Smooth muscle cell (in vitro differentiated cells): ENCODE data around the gene COL18A1. TPM values are rescaled to one million over a fixed set of nuclear protein-coding genes. Genes with fewer than 3 reads are reported as not detected.

Experiments
- DNase-seq: peaks from one replicate; lab custom pipeline; 2025; ENCODE audit not compliant: unreplicated experiment; lab: John Stamatoyannopoulos, UW
- H2AFZ ChIP-seq: fragments of 200-600 bp; sonication (generic); 2 replicates; pipeline ENCODE4 v1.6.0; 2016; ENCODE audit warnings: antibody characterized with exemption, low read depth, mild to moderate bottlenecking
- H3F3A ChIP-seq: fragments of 200-600 bp; sonication (generic); 2 replicates; pipeline ENCODE4 v1.6.0; 2017; ENCODE audit warnings: antibody characterized with exemption, low read depth
- H3K27ac ChIP-seq: fragments of 200-600 bp; sonication (generic); 2 replicates; pipeline ENCODE4 v1.5.1; 2016; ENCODE audit warnings: low read depth, mild to moderate bottlenecking
- H3K27me3 ChIP-seq: fragments of 200-600 bp; sonication (generic); 2 replicates; pipeline ENCODE4 v1.6.1; 2016; ENCODE audit warnings: low read depth, mild to moderate bottlenecking
- H3K36me3 ChIP-seq: fragments of 200-600 bp; sonication (generic); 2 replicates; pipeline ENCODE4 v1.5.1; 2016; ENCODE audit warnings: low read depth
- H3K4me1 ChIP-seq: fragments of 200-600 bp; sonication (generic); 2 replicates; pipeline ENCODE4 v1.5.1; 2016; ENCODE audit warnings: low read depth
- H3K4me2 ChIP-seq: fragments of 200-600 bp; sonication (generic); 2 replicates; pipeline ENCODE4 v1.6.0; 2016; ENCODE audit warnings: mild to moderate bottlenecking
- H3K4me3 ChIP-seq: fragments of 200-600 bp; sonication (generic); 2 replicates; pipeline ENCODE4 v1.5.1; 2016; ENCODE audit warnings: mild to moderate bottlenecking
- H3K79me2 ChIP-seq: fragments of 200-600 bp; sonication (generic); 2 replicates; pipeline ENCODE4 v1.6.0; 2016; ENCODE audit warnings: low read depth, mild to moderate bottlenecking
- H3K9ac ChIP-seq: fragments of 200-600 bp; sonication (generic); 2 replicates; pipeline ENCODE4 v1.6.0; 2016; ENCODE audit warnings: low read depth
- H3K9me3 ChIP-seq: fragments of 200-600 bp; sonication (generic); replicated peaks from 2 replicates; pipeline ENCODE4 v1.5.1; 2016; ENCODE audit warnings: low read depth
- H4K20me1 ChIP-seq: fragments of 200-600 bp; sonication (generic); 2 replicates; pipeline ENCODE4 v1.6.0; 2016; ENCODE audit warnings: low read depth
- WGBS: methylation state at CpG from one replicate; pipeline ENCODE4 v1.1.7; 2016; ENCODE audit warnings: low lambda C conversion rate; 5-methylcytosine and 5-hydroxymethylcytosine counted together
- polyA plus RNA-seq: library from polyadenylated mRNA; unstranded; fragments of >200 nt; fragmentation: Nextera tagmentation; extraction: Ambion mirVana; gene quantifications from 2 replicates; pipeline ENCODE4 v1.2.1, GENCODE V29; 2016
- total RNA-seq: library from RNA; depleted of rRNA; stranded (reverse); fragments of >200 nt; gene quantifications from 2 replicates; pipeline ENCODE4 v1.2.3, GENCODE V29; 2014
- TF ChIP-seq, protein P1 (sequence below): fragments of 200-600 bp; sonication (generic); IDR thresholded peaks from 2 replicates; pipeline ENCODE4 v1.5.1; 2017; ENCODE audit warnings: borderline replicate concordance, mild to moderate bottlenecking, antibody characterized with exemption; ENCODE audit not compliant: insufficient read depth, poor library complexity, severe bottlenecking

COL18A1 gene
- total and polyA plus RNA-seq, 2 experiments from 2014 or later: 192 to 485 TPM

DNA sequence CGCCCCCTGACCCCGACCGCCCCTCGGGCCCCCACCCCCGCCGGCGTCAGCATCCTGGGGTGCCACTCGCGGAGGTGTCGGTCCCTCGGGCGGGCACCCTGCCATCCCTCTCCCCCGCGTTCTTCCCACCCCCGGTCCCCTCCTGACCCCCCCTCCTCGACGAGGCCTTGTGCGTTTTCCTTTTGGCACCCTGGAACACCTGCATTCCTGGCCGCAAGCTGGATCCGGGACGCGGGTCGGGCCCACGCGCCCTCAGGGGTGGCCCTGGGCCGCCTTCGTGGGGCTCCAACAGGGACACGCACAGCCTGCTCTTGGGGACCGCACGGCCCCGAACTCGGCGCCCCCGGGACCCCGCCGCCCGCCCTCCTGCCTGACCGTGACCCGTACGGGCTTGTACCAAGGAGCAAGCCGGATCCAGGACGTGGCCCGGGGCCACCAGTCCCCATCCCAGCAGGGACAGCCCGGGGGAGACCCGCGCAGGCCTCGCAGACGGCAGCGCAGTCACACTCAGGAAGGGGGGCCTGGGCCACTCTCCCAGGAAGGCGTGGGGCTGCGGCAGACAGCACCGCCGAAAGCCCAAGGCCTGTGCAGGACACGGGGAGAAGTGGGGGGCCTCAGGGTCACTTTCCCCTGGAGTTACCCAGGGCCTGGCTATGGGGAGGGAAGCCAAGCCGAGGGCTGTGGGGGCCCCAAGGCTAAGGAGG is 137.9 kb downstream of the COL18A1 start:
- TF ChIP-seq, protein P1, sequence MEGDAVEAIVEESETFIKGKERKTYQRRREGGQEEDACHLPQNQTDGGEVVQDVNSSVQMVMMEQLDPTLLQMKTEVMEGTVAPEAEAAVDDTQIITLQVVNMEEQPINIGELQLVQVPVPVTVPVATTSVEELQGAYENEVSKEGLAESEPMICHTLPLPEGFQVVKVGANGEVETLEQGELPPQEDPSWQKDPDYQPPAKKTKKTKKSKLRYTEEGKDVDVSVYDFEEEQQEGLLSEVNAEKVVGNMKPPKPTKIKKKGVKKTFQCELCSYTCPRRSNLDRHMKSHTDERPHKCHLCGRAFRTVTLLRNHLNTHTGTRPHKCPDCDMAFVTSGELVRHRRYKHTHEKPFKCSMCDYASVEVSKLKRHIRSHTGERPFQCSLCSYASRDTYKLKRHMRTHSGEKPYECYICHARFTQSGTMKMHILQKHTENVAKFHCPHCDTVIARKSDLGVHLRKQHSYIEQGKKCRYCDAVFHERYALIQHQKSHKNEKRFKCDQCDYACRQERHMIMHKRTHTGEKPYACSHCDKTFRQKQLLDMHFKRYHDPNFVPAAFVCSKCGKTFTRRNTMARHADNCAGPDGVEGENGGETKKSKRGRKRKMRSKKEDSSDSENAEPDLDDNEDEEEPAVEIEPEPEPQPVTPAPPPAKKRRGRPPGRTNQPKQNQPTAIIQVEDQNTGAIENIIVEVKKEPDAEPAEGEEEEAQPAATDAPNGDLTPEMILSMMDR: no peak
- no peak overlapping the region for H3K9ac ChIP-seq
- 48% methylated on average over 47 of the region's 55 CpGs for WGBS
- peak overlapping the region; percentile 94 for H3K4me2 ChIP-seq
- no peaks in the 10 kb centered on the region for H3K4me1 ChIP-seq
- H3K4me3 ChIP-seq: peak overlapping the region; percentile 86
- DNase-seq: no peak
- no peaks in the 10 kb centered on the region for H3K9me3 ChIP-seq
- no peaks in the 10 kb centered on the region for H3K36me3 ChIP-seq
- no peaks in the 10 kb centered on the region for H4K20me1 ChIP-seq
- H3F3A ChIP-seq: no peaks in the 10 kb centered on the region
- no peak overlapping the region for H2AFZ ChIP-seq
- no peak overlapping the region for H3K27ac ChIP-seq
- H3K79me2 ChIP-seq: no peaks in the 10 kb centered on the region
- no peaks in the 10 kb centered on the region for H3K27me3 ChIP-seq

DNA sequence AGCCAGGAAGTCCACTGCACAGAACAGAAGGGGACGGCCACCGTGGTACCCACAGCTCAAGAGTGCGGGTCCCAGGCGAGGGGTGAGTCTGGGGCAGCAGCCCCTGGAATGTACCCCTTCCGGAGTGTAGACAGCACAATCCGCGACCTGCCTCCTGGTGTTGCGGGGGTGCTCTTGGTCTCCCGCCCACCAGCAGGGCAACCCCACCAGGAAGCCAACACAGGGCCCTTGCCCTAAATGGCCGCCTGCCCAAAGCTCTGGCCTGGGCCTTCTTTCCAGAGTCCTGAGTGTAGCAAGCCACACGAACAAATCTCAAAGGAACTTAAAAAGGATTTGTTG is 138.4 kb downstream of the COL18A1 start:
- no peaks in the 10 kb centered on the region for H3K4me1 ChIP-seq
- H3K79me2 ChIP-seq: no peaks in the 10 kb centered on the region
- no peak for DNase-seq
- H3K36me3 ChIP-seq: no peaks in the 10 kb centered on the region
- no peak overlapping the region for H3K27ac ChIP-seq
- no peaks in the 10 kb centered on the region for H3K27me3 ChIP-seq
- H4K20me1 ChIP-seq: no peaks in the 10 kb centered on the region
- no peak overlapping the region for H2AFZ ChIP-seq
- no peak overlapping the region for H3K9ac ChIP-seq
- TF ChIP-seq, protein P1: no peak
- 94% methylated on average over 11 of the region's 11 CpGs for WGBS
- no peaks in the 10 kb centered on the region for H3K9me3 ChIP-seq
- no peaks in the 10 kb centered on the region for H3F3A ChIP-seq
- no peak overlapping the region for H3K4me3 ChIP-seq
- H3K4me2 ChIP-seq: no peak overlapping the region

DNA sequence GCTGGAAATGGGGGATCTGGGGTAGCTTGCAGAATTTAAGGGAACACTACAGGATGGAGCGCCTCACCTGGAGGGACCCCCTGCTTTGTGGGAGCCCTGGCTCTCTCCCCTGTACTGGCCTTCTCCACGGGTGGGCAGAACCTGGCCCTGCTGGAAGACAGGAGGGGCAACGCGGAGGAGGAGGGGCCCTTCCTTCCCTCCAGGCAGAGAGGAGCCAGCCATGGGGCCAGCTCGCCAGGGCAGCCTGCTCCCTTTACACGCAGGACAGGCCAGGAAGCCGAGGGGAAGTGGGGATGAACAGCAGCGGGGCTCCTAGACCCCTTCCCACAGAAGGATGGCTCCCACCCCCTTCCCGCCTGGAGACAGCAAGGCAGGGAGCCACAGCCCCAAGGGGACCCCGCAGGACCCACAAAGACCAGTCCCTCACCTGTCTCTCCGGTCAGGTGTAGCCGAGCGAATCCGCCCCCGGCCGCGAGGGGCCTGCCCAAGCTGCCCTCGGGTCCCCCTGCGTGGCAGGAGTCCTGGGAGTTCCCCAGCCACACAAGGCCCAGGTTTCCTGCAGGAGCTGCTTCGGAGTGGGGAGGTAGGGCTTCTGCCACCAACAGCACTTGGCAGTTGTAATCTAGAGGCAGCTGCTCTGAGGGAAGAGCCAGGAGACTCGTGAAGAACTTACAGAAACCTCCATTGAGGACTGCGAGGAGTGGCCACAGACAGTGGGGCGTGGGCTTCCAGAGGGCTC is 138.9 kb downstream of the COL18A1 start:
- Histone ChIP-seq H3F3A (no peaks in the 10 kb centered on the region), H3K4me1 (no peaks in the 10 kb centered on the region), H3K9me3 (no peaks in the 10 kb centered on the region), H3K4me3 (no peak overlapping the region), H2AFZ (no peak overlapping the region), H4K20me1 (no peaks in the 10 kb centered on the region), H3K9ac (no peak overlapping the region), H3K27me3 (no peaks in the 10 kb centered on the region), H3K36me3 (no peaks in the 10 kb centered on the region), H3K4me2 (no peak overlapping the region), H3K27ac (no peak overlapping the region), H3K79me2 (no peaks in the 10 kb centered on the region)
- no peak for DNase-seq
- 88% methylated on average over 21 of the region's 23 CpGs for WGBS
- TF ChIP-seq, protein P1: no peak
